Measurements from ENCODE around the gene TCN2. TPM values are rescaled to one million over a fixed set of nuclear protein-coding genes. Genes with fewer than 3 reads are reported as not detected.

The TCN2 gene
- total RNA-seq, 1 experiment from 2014 or later, result 2.4 TPM

DNA sequence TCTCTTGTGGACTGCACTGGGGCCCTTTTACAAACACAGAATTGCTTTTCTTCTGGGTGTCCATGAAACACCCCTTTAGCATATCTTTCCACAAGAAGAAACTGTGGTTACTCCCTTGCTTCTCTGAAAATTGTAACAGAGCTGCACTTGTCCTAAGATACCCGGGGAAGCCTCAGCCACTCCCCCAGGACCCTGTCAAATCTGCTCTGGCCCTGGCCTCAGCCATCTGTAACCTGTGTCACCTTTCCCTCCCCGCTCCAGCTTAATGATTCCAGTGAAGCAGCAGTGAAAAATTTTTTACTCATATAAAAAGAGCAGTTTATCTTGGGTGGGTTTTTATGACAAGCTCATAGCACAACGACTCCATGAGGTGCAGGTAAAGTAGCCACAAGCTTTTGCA is 64.1 kb downstream of the TCN2 start:
- Histone ChIP-seq H3K27me3 (ENCODE audit: control insufficient read depth, insufficient read depth, low read length) (no peaks in the 10 kb centered on the region), H3K27ac (ENCODE audit: low read length) (no peak overlapping the region), H3K4me1 (ENCODE audit: control insufficient read depth, insufficient read depth, low read length) (0 out of 2 replicates have a peak, but pooled peaks cover 2% of the 10 kb centered on the region), H3K9me3 (ENCODE audit: control insufficient read depth, insufficient read depth, low read depth, low read length) (no peaks in the 10 kb centered on the region), H3K36me3 (ENCODE audit: control insufficient read depth, insufficient read depth, low read length) (no peaks in the 10 kb centered on the region; the same call in 1 of the 2 replicates), H3K4me3 (ENCODE audit: low read depth in 2 of 2, low read length in 2 of 2) (no peak overlapping the region)
- no TSS peak for BruUV-seq (replicated peaks)
- in situ Hi-C loops (cut with HindIII; ENCODE audit: low pct_unique_long_range_greater_than_20kb, low sequenced_read_pairs), result no loop called here
- ChIA-PET CTCF (interaction anchor here (0.7 kb wide), 1 partner anchor 11 kb away, joined by 3 read pairs; no protein-coding TSS in a partner anchor), POLR2A (no interaction called here)
- ATAC-seq, result no peak
- TF ChIP-seq SIN3A (IDR thresholded peaks at IDR 0.05; ENCODE audit: borderline replicate concordance, insufficient read depth, low read depth, low read length), result no peak
- TF ChIP-seq, protein P1, sequence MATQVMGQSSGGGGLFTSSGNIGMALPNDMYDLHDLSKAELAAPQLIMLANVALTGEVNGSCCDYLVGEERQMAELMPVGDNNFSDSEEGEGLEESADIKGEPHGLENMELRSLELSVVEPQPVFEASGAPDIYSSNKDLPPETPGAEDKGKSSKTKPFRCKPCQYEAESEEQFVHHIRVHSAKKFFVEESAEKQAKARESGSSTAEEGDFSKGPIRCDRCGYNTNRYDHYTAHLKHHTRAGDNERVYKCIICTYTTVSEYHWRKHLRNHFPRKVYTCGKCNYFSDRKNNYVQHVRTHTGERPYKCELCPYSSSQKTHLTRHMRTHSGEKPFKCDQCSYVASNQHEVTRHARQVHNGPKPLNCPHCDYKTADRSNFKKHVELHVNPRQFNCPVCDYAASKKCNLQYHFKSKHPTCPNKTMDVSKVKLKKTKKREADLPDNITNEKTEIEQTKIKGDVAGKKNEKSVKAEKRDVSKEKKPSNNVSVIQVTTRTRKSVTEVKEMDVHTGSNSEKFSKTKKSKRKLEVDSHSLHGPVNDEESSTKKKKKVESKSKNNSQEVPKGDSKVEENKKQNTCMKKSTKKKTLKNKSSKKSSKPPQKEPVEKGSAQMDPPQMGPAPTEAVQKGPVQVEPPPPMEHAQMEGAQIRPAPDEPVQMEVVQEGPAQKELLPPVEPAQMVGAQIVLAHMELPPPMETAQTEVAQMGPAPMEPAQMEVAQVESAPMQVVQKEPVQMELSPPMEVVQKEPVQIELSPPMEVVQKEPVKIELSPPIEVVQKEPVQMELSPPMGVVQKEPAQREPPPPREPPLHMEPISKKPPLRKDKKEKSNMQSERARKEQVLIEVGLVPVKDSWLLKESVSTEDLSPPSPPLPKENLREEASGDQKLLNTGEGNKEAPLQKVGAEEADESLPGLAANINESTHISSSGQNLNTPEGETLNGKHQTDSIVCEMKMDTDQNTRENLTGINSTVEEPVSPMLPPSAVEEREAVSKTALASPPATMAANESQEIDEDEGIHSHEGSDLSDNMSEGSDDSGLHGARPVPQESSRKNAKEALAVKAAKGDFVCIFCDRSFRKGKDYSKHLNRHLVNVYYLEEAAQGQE (IDR thresholded peaks at IDR 0.05; ENCODE audit: insufficient read depth in 1 of 2, low read depth in 2 of 2, low read length in 1 of 2), result no peak
- TF ChIP-seq TCF7L2 (IDR thresholded peaks at IDR 0.05; ENCODE audit: low read depth, low read length), result no peak
- no peak for TF ChIP-seq POLR2AphosphoS5 (IDR thresholded peaks at IDR 0.05; ENCODE audit: low read depth, low read length)
- TF ChIP-seq, protein P2, sequence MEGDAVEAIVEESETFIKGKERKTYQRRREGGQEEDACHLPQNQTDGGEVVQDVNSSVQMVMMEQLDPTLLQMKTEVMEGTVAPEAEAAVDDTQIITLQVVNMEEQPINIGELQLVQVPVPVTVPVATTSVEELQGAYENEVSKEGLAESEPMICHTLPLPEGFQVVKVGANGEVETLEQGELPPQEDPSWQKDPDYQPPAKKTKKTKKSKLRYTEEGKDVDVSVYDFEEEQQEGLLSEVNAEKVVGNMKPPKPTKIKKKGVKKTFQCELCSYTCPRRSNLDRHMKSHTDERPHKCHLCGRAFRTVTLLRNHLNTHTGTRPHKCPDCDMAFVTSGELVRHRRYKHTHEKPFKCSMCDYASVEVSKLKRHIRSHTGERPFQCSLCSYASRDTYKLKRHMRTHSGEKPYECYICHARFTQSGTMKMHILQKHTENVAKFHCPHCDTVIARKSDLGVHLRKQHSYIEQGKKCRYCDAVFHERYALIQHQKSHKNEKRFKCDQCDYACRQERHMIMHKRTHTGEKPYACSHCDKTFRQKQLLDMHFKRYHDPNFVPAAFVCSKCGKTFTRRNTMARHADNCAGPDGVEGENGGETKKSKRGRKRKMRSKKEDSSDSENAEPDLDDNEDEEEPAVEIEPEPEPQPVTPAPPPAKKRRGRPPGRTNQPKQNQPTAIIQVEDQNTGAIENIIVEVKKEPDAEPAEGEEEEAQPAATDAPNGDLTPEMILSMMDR (IDR thresholded peaks at IDR 0.05), result no peak
- DNase-seq (ENCODE audit: low read depth, low spot score), result no peak
- intact Hi-C loops (cut with micrococcal nuclease; ENCODE audit: unreplicated experiment), result no loop called here

DNA sequence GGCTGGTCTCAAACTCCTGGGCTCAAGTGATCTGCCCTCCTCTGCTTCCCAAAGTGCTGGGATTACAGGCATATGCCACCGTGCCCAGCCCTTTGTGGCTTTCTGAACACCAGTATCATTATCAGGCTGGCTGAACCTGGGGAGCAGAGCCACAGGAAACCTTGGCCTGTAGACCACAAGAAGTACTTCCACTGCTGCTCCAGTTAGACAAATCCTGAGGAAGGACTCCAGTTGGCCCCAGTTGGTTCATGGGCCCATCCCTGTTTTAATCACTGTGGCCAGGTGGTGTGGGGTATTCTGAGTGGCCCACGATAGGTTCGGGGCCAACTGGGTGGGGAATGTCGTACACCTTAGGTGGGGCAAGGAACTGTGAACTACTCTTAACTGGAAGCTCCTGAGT is 66.2 kb downstream of the TCN2 start:
- Histone ChIP-seq H3K9me3 (ENCODE audit: control insufficient read depth, insufficient read depth, low read depth, low read length) (no peaks in the 10 kb centered on the region), H3K27me3 (ENCODE audit: control insufficient read depth, insufficient read depth, low read length) (no peaks in the 10 kb centered on the region), H3K4me3 (ENCODE audit: low read depth in 2 of 2, low read length in 2 of 2) (no peak overlapping the region), H3K4me1 (ENCODE audit: control insufficient read depth, insufficient read depth, low read length) (0 out of 2 replicates have a peak, but pooled peaks cover 2% of the 10 kb centered on the region), H3K36me3 (ENCODE audit: control insufficient read depth, insufficient read depth, low read length) (no peaks in the 10 kb centered on the region; the same call in 1 of the 2 replicates), H3K27ac (ENCODE audit: low read length) (no peak overlapping the region)
- CTCF ChIA-PET, result no interaction called here
- POLR2A ChIA-PET, result no interaction called here
- in situ Hi-C loops (cut with HindIII; ENCODE audit: low pct_unique_long_range_greater_than_20kb, low sequenced_read_pairs), result no loop called here
- no TSS peak for BruUV-seq (replicated peaks)
- TF ChIP-seq POLR2AphosphoS5 (IDR thresholded peaks at IDR 0.05; ENCODE audit: low read depth, low read length) (no peak), SIN3A (IDR thresholded peaks at IDR 0.05; ENCODE audit: borderline replicate concordance, insufficient read depth, low read depth, low read length) (no peak), TCF7L2 (IDR thresholded peaks at IDR 0.05; ENCODE audit: low read depth, low read length) (no peak)
- TF ChIP-seq, protein P1 (IDR thresholded peaks at IDR 0.05; ENCODE audit: insufficient read depth in 1 of 2, low read depth in 2 of 2, low read length in 1 of 2), result no peak
- TF ChIP-seq, protein P2 (IDR thresholded peaks at IDR 0.05), result no peak
- no peak for ATAC-seq
- DNase-seq (ENCODE audit: low read depth, low spot score), result no peak
- intact Hi-C loops (cut with micrococcal nuclease; ENCODE audit: unreplicated experiment), result no loop called here
